ENCODE results near the gene CSNK2A1. TPM values are rescaled to one million over a fixed set of nuclear protein-coding genes. Genes with fewer than 3 reads are reported as not detected.

CSNK2A1 gene
- total and polyA plus RNA-seq, 2 of the 8 experiments (the other 6 are each of a cell fraction or from before 2014, with no cell fraction given), result 117 to 260 TPM

- no peak overlapping the region for H2BK120ac ChIP-seq (replicated peaks; ENCODE audit: low read depth, low read length)
- no peak overlapping the region for H3K14ac ChIP-seq (ENCODE audit: insufficient read length)
- H3K9ac ChIP-seq (replicated peaks in 1 of 4; ENCODE audit: extremely low read depth in 1 of 4, low read depth in 3 of 4, low read length in 3 of 4), result no peak overlapping the region
- CTCF ChIA-PET (ENCODE audit: partially characterized antibody), result interaction anchor here (1.0 to 1.2 kb wide), 3 partner anchors 37 to 142 kb away, joined by 3 to 5 read pairs (median 4); no protein-coding TSS in a partner anchor
- H3K4me3 ChIP-seq (ENCODE audit: extremely low read depth in 1 of 4, insufficient read depth in 2 of 4, low read depth in 3 of 4, low read length in 4 of 4), result no peak overlapping the region
- H3K4me2 ChIP-seq (ENCODE audit: insufficient read depth in 1 of 2, low read depth in 2 of 2, low read length in 2 of 2), result no peak overlapping the region
- peaks cover 2 to 19% of the 10 kb centered on the region in 2 experiments for H4K20me1 ChIP-seq (replicated peaks in 1 of 2; ENCODE audit: control insufficient read depth in 1 of 2, insufficient read depth in 2 of 2, low read length in 2 of 2)
- no peak overlapping the region for H3K23ac ChIP-seq (ENCODE audit: insufficient read length)
- H3K4ac ChIP-seq (replicated peaks; ENCODE audit: insufficient read length, low read depth, low read length), result no peak overlapping the region
- H2BK20ac ChIP-seq (ENCODE audit: low read length), result no peak overlapping the region
- H3K79me2 ChIP-seq (ENCODE audit: control insufficient read depth in 1 of 2, insufficient read depth in 2 of 2, low read length in 2 of 2), result peaks cover 3 to 22% of the 10 kb centered on the region in 2 experiments; a peak in 3 of 4 replicates
- no peaks in the 10 kb centered on the region; the same call in none of the 2 replicates for H3K79me1 ChIP-seq (ENCODE audit: low read depth, low read length)
- H2AK5ac ChIP-seq (ENCODE audit: low read depth, low read length), result no peak overlapping the region
- H2AFZ ChIP-seq (ENCODE audit: low read length), result no peak overlapping the region
- no peak overlapping the region for H4K5ac ChIP-seq (ENCODE audit: insufficient read length, low read depth, low read length)
- POLR2A ChIA-PET (ENCODE audit: partially characterized antibody), result interaction anchor here (0.9 kb wide), 1 partner anchor 34 kb away, joined by 5 read pairs; no protein-coding TSS in a partner anchor
- no peak overlapping the region for H3K18ac ChIP-seq (ENCODE audit: extremely low read depth, low read length)
- FAIRE-seq (no peak), DNase-seq (ENCODE audit: low read depth in 1 of 2, low spot score in 2 of 2) (no peak)
- H3K9me3 ChIP-seq (ENCODE audit: insufficient read depth in 2 of 2, low read depth in 1 of 2, low read length in 1 of 2), result no peaks in the 10 kb centered on the region
- no peak overlapping the region for H2BK12ac ChIP-seq (ENCODE audit: low read depth, low read length)
- H2BK5ac ChIP-seq (ENCODE audit: low read depth, low read length), result no peak overlapping the region
- TF ChIP-seq SRF (IDR thresholded peaks at IDR 0.05; ENCODE audit: low read depth, low read length) (no peak), RFX5 (IDR thresholded peaks at IDR 0.05; ENCODE audit: borderline replicate concordance, low read depth, low read length) (no peak), JUND (IDR thresholded peaks at IDR 0.05; ENCODE audit: low read length) (no peak), RBBP5 (IDR thresholded peaks at IDR 0.05; ENCODE audit: borderline replicate concordance, low read depth, low read length) (no peak)
- no peak overlapping the region for H2BK15ac ChIP-seq (ENCODE audit: low read length)
- no peaks in the 10 kb centered on the region for H3K23me2 ChIP-seq (ENCODE audit: low read depth, low read length)
- no peak overlapping the region for H4K8ac ChIP-seq (ENCODE audit: extremely low read depth, insufficient read depth, low read length)
- no peak overlapping the region for H3K56ac ChIP-seq (replicated peaks; ENCODE audit: insufficient read length, low read depth, low read length)
- H3K36me3 ChIP-seq (ENCODE audit: control insufficient read depth in 2 of 4, insufficient read depth in 4 of 4, low read length in 3 of 4), result peaks cover 29 to 86% (median 69%) of the 10 kb centered on the region in 4 experiments
- H3K4me1 ChIP-seq (replicated peaks in 1 of 4; ENCODE audit: control insufficient read depth in 3 of 4, insufficient read depth in 4 of 4, low read length in 3 of 4), result no peaks in the 10 kb centered on the region
- no peak overlapping the region for H4K91ac ChIP-seq (replicated peaks; ENCODE audit: insufficient read length, low read length)
- no peak overlapping the region for H3K27ac ChIP-seq (ENCODE audit: low read depth, low read length)
- no peaks in the 10 kb centered on the region for H3K27me3 ChIP-seq (replicated peaks in 1 of 4; ENCODE audit: control insufficient read depth in 3 of 4, extremely low read depth in 1 of 4, insufficient read depth in 3 of 4, low read length in 3 of 4)
- WGBS, 2 experiments (ENCODE audit: extremely low coverage in 1 of 2, insufficient coverage in 1 of 2, insufficient read length in 1 of 2, insufficient replicate concordance in 2 of 2, low coverage in 1 of 2, low lambda C conversion rate in 2 of 2, missing lambda C conversion rate in 1 of 2), result 92% methylated on average over 11 of the region's 11 CpGs; no CpG with 5 or more reads in 1 of the 2 experiments
Observed at GRCh38 chr20:503048-503737, 40.4 kb downstream of the CSNK2A1 start.

Measured in H1 (cell line).